Endometrial microvascular endothelial cells (primary cell): ENCODE results near the gene YARS2. TPM values are rescaled to one million over a fixed set of nuclear protein-coding genes. Genes with fewer than 3 reads are reported as not detected.
"Not testable (repeated sequence)": the region's sequence is repeated elsewhere in the genome, so short reads cannot be mapped to it uniquely, and the experiment has no call there.

ENCODE experiments used
- in situ Hi-C: cut with HindIII; loops from 2 replicates; pipeline ENCODE4 v1.10.0; 2017; ENCODE audit warnings: low sequenced_read_pairs, low pct_unique_long_range_greater_than_20kb; ENCODE audit errors: inconsistent ontology term
- total RNA-seq: library from RNA; depleted of rRNA; stranded (reverse); fragments of >200 nt; gene quantifications from one replicate; pipeline ENCODE4 v1.2.3, GENCODE V29; 2015; ENCODE audit errors: inconsistent ontology term

Gene YARS2
- total RNA-seq, 1 donor from 2014 or later: 46.7 TPM

DNA sequence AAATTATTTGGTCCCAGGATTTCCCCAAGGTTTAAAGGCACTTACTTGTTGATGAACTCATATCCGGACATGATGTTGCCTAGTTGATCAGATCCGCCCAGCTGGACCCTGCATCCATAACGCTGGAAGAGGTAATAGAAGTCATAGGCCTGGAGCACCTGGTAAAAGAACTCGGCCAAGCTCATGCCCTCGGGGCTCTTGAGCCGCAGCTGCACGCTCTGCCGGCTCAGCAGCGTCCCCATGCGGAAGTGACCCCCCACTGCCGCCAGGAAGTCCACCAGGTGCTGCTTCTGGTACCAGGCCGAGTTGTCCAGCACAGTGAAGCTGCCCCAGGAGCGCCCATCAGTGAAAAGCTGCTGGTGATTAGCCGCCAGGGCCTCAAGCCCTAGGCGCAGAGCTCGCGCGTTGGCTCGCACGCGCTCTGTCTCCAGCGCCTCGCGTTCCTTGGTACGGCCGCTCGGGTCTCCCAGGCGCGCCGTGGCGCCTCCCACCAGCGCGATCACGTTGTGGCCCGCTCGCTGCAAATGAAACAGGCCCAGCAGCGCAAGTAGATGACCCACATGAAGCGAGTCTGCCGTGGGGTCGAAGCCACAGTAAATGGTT lies 545 bp downstream of the YARS2 start:
- in situ Hi-C loops: no loop called here

- in situ Hi-C loops: no loop called here
Observed at GRCh38 chr12:32754111-32754510, 1.6 kb downstream of the YARS2 start.

DNA sequence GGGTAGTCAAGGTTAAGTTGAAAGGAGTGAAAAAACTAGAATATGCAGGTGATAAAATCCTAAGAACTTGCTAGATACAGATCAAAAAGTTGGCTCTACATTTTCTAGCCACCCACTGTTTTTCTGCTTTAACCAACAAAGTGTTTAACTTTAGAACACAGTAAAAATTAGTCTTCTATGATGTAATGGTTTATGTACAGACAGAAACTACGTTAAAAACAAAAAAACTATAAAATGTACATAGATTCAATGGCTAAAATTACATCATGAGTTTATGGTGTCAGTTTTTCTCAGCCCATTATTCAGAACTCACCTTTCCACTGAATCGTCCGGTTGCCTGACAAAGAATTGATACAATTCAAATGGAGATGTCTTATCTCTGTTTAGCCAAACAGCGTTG lies 2.1 kb downstream of the YARS2 start:
- in situ Hi-C loops: no loop called here

GRCh38 chr12:32743264-32743663 lies 12.4 kb downstream of the YARS2 start:
- in situ Hi-C loops: no loop called here

DNA sequence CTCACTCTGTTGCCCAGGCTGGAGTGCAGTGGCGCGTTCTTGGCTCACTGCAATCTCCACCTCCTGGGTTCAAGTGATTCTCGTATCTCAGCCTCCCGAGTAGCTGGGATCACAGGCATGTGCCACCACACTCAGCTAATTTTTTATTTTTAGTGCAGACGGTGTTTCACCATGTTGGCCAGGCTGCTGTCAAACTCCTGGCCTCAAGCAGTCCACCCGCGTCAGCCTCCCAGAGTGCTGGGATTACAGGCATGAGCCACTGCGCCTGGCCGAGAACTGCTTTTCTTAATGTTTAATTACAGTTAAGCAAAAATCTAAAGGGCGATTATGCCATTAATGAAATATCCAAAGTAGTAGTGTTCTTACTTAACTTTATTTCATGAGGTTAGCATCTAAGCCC lies 13.6 kb downstream of the YARS2 start:
- in situ Hi-C loops: no loop called here

DNA sequence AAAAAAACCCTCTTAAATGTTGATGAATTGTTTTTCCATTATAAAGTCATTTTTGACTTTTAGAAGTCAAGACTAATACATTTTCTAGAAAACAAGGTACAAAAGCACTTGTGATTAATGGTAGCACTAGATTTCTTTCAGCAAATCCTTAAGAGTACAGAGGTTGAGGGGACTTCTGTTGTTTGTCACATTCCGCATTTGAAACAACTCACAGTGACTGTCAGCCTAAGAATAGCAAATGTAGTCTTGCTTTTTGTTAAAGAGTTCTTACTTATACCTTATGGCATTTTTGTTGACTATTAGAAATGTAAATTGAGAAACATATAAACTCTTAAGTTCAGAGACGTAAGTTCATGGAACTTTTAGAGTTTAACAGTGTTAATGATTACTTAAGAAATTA lies 16.4 kb downstream of the YARS2 start:
- in situ Hi-C loops: no loop called here

- in situ Hi-C loops: no loop called here
Observed at GRCh38 chr12:32737715-32738114, 18.0 kb downstream of the YARS2 start.

GRCh38 chr12:32736445-32736844 lies 19.3 kb downstream of the YARS2 start:
- in situ Hi-C loops: no loop called here

GRCh38 chr12:32734952-32735351 lies 20.7 kb downstream of the YARS2 start:
- in situ Hi-C loops: no loop called here

- in situ Hi-C loops: no loop called here
Observed at GRCh38 chr12:32727237-32727636, 28.5 kb downstream of the YARS2 start.

DNA sequence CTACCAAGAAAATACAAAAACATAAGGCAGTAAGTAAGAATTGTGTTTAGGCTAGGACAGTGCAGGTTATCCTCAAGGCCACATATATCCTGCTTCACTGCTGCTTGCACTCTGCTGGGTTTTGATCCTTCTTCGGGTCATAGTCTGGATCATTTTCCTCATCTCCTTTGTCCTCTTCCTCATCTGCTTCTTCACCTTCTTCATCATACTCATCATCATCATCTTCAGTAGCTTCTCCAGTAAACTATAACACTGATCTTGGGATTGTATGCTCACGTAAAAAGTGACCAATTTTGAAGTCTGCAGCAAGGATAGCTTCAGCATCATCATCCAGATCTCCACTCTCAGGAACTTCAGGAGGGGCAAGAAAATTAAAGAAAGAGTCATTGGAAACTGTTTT lies 29.4 kb downstream of the YARS2 start:
- in situ Hi-C loops: no loop called here

DNA sequence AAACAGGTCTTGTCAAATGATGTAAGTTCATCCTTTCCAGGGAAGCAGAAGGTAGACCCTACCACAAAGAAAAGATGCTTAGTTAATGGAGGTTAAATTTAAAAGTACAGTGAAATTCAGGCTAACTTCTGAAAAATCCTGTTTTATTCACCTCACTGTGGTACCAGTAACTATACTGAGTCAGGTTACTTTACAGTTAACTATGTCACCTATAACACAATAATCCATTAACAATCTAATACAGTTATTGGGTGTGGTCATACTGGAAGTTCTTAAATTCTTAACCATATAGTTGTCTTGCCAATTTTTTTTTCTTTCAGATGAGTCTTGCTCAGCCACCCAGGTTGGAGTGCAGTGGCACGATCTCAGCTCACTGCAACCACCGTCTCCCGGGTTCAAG lies 30.4 kb downstream of the YARS2 start:
- in situ Hi-C loops: not testable (repeated sequence)

DNA sequence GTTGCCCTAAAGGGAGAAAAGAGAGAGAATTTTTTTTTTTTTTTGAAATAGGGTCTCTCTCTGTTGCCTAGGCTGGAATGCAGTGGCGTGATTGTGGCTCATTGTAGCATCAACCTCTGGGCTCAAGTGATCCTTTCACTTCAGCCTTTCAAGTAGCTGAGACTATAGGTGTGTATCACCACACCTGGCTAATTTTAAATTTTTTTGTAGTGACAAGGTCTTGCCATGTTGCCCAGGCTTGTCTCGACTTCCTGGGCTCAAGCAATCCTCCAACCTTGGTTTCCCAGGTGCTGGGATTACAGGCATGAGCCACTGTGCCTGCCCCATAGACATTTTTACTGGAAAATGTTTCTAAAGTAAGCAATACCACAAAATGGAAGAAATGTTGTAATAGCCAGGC lies 36.8 kb downstream of the YARS2 start:
- in situ Hi-C loops: no loop called here

- in situ Hi-C loops: no loop called here
Observed at GRCh38 chr12:32714772-32715171, 40.9 kb downstream of the YARS2 start.

DNA sequence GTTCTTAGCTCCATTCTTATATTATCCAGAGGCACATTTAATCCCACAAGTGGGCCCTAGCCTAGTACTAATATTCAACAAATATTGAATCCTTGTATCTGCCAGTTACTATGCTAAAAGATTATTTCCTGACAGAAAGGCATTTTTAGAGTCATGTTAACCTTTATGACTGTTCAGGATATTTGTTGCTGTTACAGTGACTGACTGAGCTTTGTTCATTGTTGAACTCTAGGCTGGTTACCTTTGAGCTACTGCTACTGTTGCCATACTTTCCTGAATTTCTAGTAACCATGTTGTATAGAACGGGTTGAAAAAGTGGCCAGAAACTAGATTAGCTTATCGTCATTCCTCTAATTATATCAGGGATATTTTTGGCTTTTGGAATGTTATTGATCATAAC lies 46.8 kb downstream of the YARS2 start:
- in situ Hi-C loops: no loop called here

GRCh38 chr12:32706335-32707024 lies 49.2 kb downstream of the YARS2 start:
- in situ Hi-C loops: no loop called here

- in situ Hi-C loops: no loop called here
Observed at GRCh38 chr12:32705783-32706182, 49.9 kb downstream of the YARS2 start.

- in situ Hi-C loops: no loop called here
Observed at GRCh38 chr12:32702946-32703345, 52.8 kb downstream of the YARS2 start.

- in situ Hi-C loops: no loop called here
Observed at GRCh38 chr12:32702473-32702872, 53.2 kb downstream of the YARS2 start.

GRCh38 chr12:32699437-32699836 lies 56.3 kb downstream of the YARS2 start:
- in situ Hi-C loops: not testable (repeated sequence)

GRCh38 chr12:32698285-32698684 lies 57.4 kb downstream of the YARS2 start:
- in situ Hi-C loops: no loop called here
